Measurements from ENCODE around the gene NCOR2.

The NCOR2 gene

GRCh38 chr12:124595444-124595843, 28.0 kb upstream of the NCOR2 start:
- DNase-seq (ENCODE audit: low spot score), result no peak
- no peak for TF ChIP-seq CTCF (IDR thresholded peaks at IDR 0.05; ENCODE audit: extremely low read depth, missing control alignments)

- DNase-seq (ENCODE audit: low spot score), result no peak
- TF ChIP-seq CTCF (IDR thresholded peaks at IDR 0.05; ENCODE audit: extremely low read depth, missing control alignments), result no peak
These were observed 27.4 kb upstream of the NCOR2 start for GRCh38 chr12:124594851-124595250.

GRCh38 chr12:124593851-124594401, 26.5 kb upstream of the NCOR2 start:
- DNase-seq (ENCODE audit: low spot score), result no peak
- TF ChIP-seq CTCF (IDR thresholded peaks at IDR 0.05; ENCODE audit: extremely low read depth, missing control alignments), result no peak

- no peak for DNase-seq (ENCODE audit: low spot score)
- no peak for TF ChIP-seq CTCF (IDR thresholded peaks at IDR 0.05; ENCODE audit: extremely low read depth, missing control alignments)
These were observed 25.8 kb upstream of the NCOR2 start for GRCh38 chr12:124593176-124593575.

- TF ChIP-seq CTCF (IDR thresholded peaks at IDR 0.05; ENCODE audit: extremely low read depth, missing control alignments), result no peak
- DNase-seq (ENCODE audit: low spot score), result no peak
These were observed 25.2 kb upstream of the NCOR2 start for GRCh38 chr12:124592481-124593160.

- no peak for DNase-seq (ENCODE audit: low spot score)
- TF ChIP-seq CTCF (IDR thresholded peaks at IDR 0.05; ENCODE audit: extremely low read depth, missing control alignments), result no peak
These were observed 24.6 kb upstream of the NCOR2 start for GRCh38 chr12:124592050-124592449.

- no peak for TF ChIP-seq CTCF (IDR thresholded peaks at IDR 0.05; ENCODE audit: extremely low read depth, missing control alignments)
- DNase-seq (ENCODE audit: low spot score), result no peak
These were observed 23.0 kb upstream of the NCOR2 start for GRCh38 chr12:124590447-124590846.
